WTC11 (cell line): ENCODE results near the gene OR10S1. TPM values are rescaled to one million over a fixed set of nuclear protein-coding genes. Genes with fewer than 3 reads are reported as not detected.

ENCODE experiments used
- ATAC-seq: fragments of 200-7000 bp; cut with Tn5 transposase; 2 replicates; pipeline ENCODE4 v1.10.0; 2021; ENCODE audit warnings: mild to moderate bottlenecking, moderate library complexity
- CTCF ChIA-PET: fragments of 300-600 bp; sonication (Branson Sonifier 250); formaldehyde crosslinking; loops from one replicate; lab custom pipeline; 2021; ENCODE audit warnings: antibody characterized with exemption; lab: Charles Lee
- POLR2A ChIA-PET: fragments of 350-600 bp; sonication (Branson Sonifier 250); formaldehyde crosslinking; loops from one replicate; lab custom pipeline; 2021; ENCODE audit warnings: antibody characterized with exemption; lab: Charles Lee
- DNase-seq: peaks from one replicate; pipeline ENCODE4 v3.0.0; 2021; ENCODE audit warnings: low spot score
- H3K27ac Mint-ChIP-seq: 2 replicates; pipeline ENCODE4 v1.8.0; 2021; ENCODE audit warnings: mixed read lengths
- H3K27me3 Mint-ChIP-seq: 2 replicates; pipeline ENCODE4 v1.8.0; 2021; ENCODE audit warnings: low read depth, mild to moderate bottlenecking, moderate library complexity, mixed read lengths
- H3K36me3 Mint-ChIP-seq: 2 replicates; pipeline ENCODE4 v1.8.0; 2021; ENCODE audit warnings: mixed read lengths
- H3K4me1 Mint-ChIP-seq: 2 replicates; pipeline ENCODE4 v1.8.0; 2022; ENCODE audit warnings: mixed read lengths
- H3K4me3 Mint-ChIP-seq: 2 replicates; pipeline ENCODE4 v1.8.0; 2021; ENCODE audit warnings: mild to moderate bottlenecking, moderate library complexity, mixed read lengths
- H3K9me3 Mint-ChIP-seq: 2 replicates; pipeline ENCODE4 v1.8.0; 2021; ENCODE audit warnings: mixed read lengths
- ATF1 ChIP-seq: sonication (generic); formaldehyde crosslinking; IDR thresholded peaks from 2 replicates; pipeline ENCODE4 v1.8.1; 2023; ENCODE audit warnings: mild to moderate bottlenecking, moderate library complexity, missing genetic modification reagents
- HMGA2 ChIP-seq: fragments of 250-450 bp; sonication (Bioruptor Pico); IDR thresholded peaks from 2 replicates; pipeline ENCODE4 v1.4.0; 2021; ENCODE audit warnings: mild to moderate bottlenecking, moderate library complexity
- IRF2 ChIP-seq: sonication (generic); formaldehyde crosslinking; IDR thresholded peaks from 2 replicates; pipeline ENCODE4 v1.8.0; 2022; ENCODE audit warnings: low read depth, missing genetic modification reagents, borderline replicate concordance
- JAZF1 ChIP-seq: fragments of 250-450 bp; sonication (Bioruptor Pico); IDR thresholded peaks from 2 replicates; pipeline ENCODE4 v1.9.0; 2021; ENCODE audit warnings: moderate library complexity, mild to moderate bottlenecking, inconsistent platforms
- MXD4 ChIP-seq: fragments of 250-450 bp; sonication (Bioruptor Pico); IDR thresholded peaks from 2 replicates; pipeline ENCODE4 v1.8.0; 2021; ENCODE audit warnings: mild to moderate bottlenecking, moderate library complexity, borderline replicate concordance
- NFATC4 ChIP-seq: fragments of 250-450 bp; sonication (Bioruptor Pico); IDR thresholded peaks from 2 replicates; pipeline ENCODE4 v1.9.0; 2021; ENCODE audit warnings: mild to moderate bottlenecking
- NFE2L1 ChIP-seq: sonication (generic); formaldehyde crosslinking; IDR thresholded peaks from 2 replicates; pipeline ENCODE4 v1.8.1; 2023; ENCODE audit warnings: missing genetic modification reagents
- NR2C2 ChIP-seq: sonication (generic); formaldehyde crosslinking; IDR thresholded peaks from 2 replicates; pipeline ENCODE4 v1.8.0; 2022; ENCODE audit warnings: mild to moderate bottlenecking, missing genetic modification reagents
- TCF7 ChIP-seq: sonication (generic); formaldehyde crosslinking; IDR thresholded peaks from 2 replicates; pipeline ENCODE4 v1.8.0; 2022; ENCODE audit warnings: mild to moderate bottlenecking, low read depth, missing genetic modification reagents, moderate library complexity
- ZNF138 ChIP-seq: sonication (generic); formaldehyde crosslinking; conservative IDR thresholded peaks from 2 replicates; pipeline ENCODE4 v1.8.1; 2022; ENCODE audit warnings: mild to moderate bottlenecking, moderate library complexity, missing genetic modification reagents
- ZNF317 ChIP-seq: sonication (generic); formaldehyde crosslinking; IDR thresholded peaks from 2 replicates; pipeline ENCODE4 v1.8.1; 2023; ENCODE audit warnings: low read depth, mild to moderate bottlenecking, moderate library complexity, missing genetic modification reagents, borderline replicate concordance
- ZNF671 ChIP-seq: fragments of 250-450 bp; sonication (Bioruptor Pico); IDR thresholded peaks from 2 replicates; pipeline ENCODE4 v1.8.0; 2021; ENCODE audit warnings: mild to moderate bottlenecking
- total RNA-seq: library from RNA; stranded (reverse); gene quantifications from 3 replicates; pipeline ENCODE4 v1.2.3, GENCODE V29; 2021
- TF ChIP-seq, protein P1 (sequence below): fragments of 250-450 bp; sonication (Bioruptor Pico); IDR thresholded peaks from 2 replicates; pipeline ENCODE4 v1.8.0; 2021; ENCODE audit warnings: mild to moderate bottlenecking
- TF ChIP-seq, protein P2 (sequence below): sonication (generic); formaldehyde crosslinking; IDR thresholded peaks from 2 replicates; pipeline ENCODE4 v1.8.0; 2023; ENCODE audit warnings: mild to moderate bottlenecking, missing genetic modification reagents
- TF ChIP-seq, protein P3 (sequence below): sonication (generic); formaldehyde crosslinking; IDR thresholded peaks from 2 replicates; pipeline ENCODE4 v1.8.0; 2022; ENCODE audit warnings: missing genetic modification reagents
- TF ChIP-seq, protein P4 (sequence below): sonication (generic); formaldehyde crosslinking; IDR thresholded peaks from 2 replicates; pipeline ENCODE4 v1.8.1; 2023; ENCODE audit warnings: mild to moderate bottlenecking, missing genetic modification reagents, moderate library complexity
- TF ChIP-seq, protein P5 (sequence below): sonication (generic); formaldehyde crosslinking; IDR thresholded peaks from 2 replicates; pipeline ENCODE4 v1.8.0; 2022; ENCODE audit warnings: mild to moderate bottlenecking, missing genetic modification reagents
- TF ChIP-seq, protein P6 (sequence below): sonication (generic); formaldehyde crosslinking; IDR thresholded peaks from 2 replicates; pipeline ENCODE4 v1.8.1; 2022; ENCODE audit warnings: missing genetic modification reagents, borderline replicate concordance
- TF ChIP-seq, protein P7 (sequence below): sonication (generic); formaldehyde crosslinking; IDR thresholded peaks from 2 replicates; pipeline ENCODE4 v1.8.1; 2023; ENCODE audit warnings: mild to moderate bottlenecking, moderate library complexity, missing genetic modification reagents

OR10S1 gene
- total RNA-seq, 1 experiment from 2014 or later, result not detected

DNA sequence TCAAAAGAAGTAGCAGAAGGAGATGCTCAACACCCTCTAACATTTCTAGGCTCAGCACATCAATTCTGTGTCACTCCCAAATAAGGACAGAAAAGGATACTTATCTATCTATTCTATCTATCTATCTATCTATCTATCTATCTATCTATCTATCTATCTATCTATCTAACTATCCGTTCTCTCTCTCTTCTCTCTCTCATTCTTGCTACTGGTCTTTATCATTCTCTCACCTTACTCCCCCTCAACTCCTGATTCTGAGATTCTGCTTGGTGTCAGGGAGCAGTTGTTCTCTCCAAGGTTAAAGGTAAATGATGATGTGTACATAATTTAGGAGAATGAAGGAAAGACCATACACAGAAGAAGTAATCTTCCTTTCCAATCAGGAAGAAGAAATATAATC lies 17.5 kb upstream of the OR10S1 start, which contains the start of gene OR10G6 (continued):
- TF ChIP-seq HMGA2 (CRISPR knock-in tag), result no peak
- TF ChIP-seq, protein P1, sequence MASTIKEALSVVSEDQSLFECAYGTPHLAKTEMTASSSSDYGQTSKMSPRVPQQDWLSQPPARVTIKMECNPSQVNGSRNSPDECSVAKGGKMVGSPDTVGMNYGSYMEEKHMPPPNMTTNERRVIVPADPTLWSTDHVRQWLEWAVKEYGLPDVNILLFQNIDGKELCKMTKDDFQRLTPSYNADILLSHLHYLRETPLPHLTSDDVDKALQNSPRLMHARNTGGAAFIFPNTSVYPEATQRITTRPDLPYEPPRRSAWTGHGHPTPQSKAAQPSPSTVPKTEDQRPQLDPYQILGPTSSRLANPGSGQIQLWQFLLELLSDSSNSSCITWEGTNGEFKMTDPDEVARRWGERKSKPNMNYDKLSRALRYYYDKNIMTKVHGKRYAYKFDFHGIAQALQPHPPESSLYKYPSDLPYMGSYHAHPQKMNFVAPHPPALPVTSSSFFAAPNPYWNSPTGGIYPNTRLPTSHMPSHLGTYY (CRISPR knock-in tag), result no peak
- TF ChIP-seq, protein P2, sequence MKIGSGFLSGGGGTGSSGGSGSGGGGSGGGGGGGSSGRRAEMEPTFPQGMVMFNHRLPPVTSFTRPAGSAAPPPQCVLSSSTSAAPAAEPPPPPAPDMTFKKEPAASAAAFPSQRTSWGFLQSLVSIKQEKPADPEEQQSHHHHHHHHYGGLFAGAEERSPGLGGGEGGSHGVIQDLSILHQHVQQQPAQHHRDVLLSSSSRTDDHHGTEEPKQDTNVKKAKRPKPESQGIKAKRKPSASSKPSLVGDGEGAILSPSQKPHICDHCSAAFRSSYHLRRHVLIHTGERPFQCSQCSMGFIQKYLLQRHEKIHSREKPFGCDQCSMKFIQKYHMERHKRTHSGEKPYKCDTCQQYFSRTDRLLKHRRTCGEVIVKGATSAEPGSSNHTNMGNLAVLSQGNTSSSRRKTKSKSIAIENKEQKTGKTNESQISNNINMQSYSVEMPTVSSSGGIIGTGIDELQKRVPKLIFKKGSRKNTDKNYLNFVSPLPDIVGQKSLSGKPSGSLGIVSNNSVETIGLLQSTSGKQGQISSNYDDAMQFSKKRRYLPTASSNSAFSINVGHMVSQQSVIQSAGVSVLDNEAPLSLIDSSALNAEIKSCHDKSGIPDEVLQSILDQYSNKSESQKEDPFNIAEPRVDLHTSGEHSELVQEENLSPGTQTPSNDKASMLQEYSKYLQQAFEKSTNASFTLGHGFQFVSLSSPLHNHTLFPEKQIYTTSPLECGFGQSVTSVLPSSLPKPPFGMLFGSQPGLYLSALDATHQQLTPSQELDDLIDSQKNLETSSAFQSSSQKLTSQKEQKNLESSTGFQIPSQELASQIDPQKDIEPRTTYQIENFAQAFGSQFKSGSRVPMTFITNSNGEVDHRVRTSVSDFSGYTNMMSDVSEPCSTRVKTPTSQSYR (CRISPR knock-in tag), result no peak
- TF ChIP-seq NR2C2, result no peak

DNA sequence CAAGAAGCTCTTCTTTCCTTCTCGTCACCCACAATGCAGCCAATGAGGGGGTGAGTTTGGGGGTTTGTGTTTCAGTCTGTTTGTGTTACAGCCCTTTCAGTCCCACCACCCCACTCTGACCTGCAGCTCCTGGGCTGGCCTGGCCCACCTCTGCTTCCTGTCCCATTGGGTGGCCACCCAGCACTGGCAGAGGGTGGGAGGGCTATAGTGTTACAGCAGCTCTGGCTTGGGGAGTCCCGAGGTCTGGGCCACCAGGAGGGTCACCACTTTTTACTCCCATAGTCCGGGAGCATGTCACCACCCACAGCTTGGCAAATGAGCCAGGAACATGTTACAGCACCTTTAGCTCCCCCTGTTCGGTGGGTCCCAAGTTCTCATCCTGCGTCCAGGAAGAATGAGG lies 1.7 kb upstream of the OR10S1 start:
- POLR2A ChIA-PET, result no interaction called here

More for the DNA sequence above, 1.7 kb upstream of the OR10S1 start:
- Mint-ChIP-seq H3K9me3 (peaks cover 25% of the 10 kb centered on the region), H3K4me1 (peaks cover 12% of the 10 kb centered on the region), H3K27ac (no peak overlapping the region), H3K27me3 (peaks cover 2% of the 10 kb centered on the region; the same call in 1 of the 2 replicates), H3K4me3 (no peak overlapping the region), H3K36me3 (peaks cover 9% of the 10 kb centered on the region; the same call in 1 of the 2 replicates)
- CTCF ChIA-PET, result interaction anchor here (1.1 kb wide), 1 partner anchor 92 kb away, joined by 3 read pairs; no protein-coding TSS in a partner anchor
- no peak for ATAC-seq
- TF ChIP-seq ATF1 (CRISPR knock-in tag), result no peak
- TF ChIP-seq MXD4 (CRISPR knock-in tag), result no peak
- no peak for TF ChIP-seq ZNF138
- TF ChIP-seq IRF2 (CRISPR knock-in tag), result no peak
- TF ChIP-seq, protein P3, sequence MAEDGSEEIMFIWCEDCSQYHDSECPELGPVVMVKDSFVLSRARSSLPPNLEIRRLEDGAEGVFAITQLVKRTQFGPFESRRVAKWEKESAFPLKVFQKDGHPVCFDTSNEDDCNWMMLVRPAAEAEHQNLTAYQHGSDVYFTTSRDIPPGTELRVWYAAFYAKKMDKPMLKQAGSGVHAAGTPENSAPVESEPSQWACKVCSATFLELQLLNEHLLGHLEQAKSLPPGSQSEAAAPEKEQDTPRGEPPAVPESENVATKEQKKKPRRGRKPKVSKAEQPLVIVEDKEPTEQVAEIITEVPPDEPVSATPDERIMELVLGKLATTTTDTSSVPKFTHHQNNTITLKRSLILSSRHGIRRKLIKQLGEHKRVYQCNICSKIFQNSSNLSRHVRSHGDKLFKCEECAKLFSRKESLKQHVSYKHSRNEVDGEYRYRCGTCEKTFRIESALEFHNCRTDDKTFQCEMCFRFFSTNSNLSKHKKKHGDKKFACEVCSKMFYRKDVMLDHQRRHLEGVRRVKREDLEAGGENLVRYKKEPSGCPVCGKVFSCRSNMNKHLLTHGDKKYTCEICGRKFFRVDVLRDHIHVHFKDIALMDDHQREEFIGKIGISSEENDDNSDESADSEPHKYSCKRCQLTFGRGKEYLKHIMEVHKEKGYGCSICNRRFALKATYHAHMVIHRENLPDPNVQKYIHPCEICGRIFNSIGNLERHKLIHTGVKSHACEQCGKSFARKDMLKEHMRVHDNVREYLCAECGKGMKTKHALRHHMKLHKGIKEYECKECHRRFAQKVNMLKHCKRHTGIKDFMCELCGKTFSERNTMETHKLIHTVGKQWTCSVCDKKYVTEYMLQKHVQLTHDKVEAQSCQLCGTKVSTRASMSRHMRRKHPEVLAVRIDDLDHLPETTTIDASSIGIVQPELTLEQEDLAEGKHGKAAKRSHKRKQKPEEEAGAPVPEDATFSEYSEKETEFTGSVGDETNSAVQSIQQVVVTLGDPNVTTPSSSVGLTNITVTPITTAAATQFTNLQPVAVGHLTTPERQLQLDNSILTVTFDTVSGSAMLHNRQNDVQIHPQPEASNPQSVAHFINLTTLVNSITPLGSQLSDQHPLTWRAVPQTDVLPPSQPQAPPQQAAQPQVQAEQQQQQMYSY (CRISPR knock-in tag), result no peak
- no peak for TF ChIP-seq NFE2L1 (CRISPR knock-in tag)
- no peak for TF ChIP-seq JAZF1 (CRISPR knock-in tag)
- TF ChIP-seq, protein P4, sequence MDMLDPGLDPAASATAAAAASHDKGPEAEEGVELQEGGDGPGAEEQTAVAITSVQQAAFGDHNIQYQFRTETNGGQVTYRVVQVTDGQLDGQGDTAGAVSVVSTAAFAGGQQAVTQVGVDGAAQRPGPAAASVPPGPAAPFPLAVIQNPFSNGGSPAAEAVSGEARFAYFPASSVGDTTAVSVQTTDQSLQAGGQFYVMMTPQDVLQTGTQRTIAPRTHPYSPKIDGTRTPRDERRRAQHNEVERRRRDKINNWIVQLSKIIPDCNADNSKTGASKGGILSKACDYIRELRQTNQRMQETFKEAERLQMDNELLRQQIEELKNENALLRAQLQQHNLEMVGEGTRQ, result no peak
- TF ChIP-seq, protein P5, sequence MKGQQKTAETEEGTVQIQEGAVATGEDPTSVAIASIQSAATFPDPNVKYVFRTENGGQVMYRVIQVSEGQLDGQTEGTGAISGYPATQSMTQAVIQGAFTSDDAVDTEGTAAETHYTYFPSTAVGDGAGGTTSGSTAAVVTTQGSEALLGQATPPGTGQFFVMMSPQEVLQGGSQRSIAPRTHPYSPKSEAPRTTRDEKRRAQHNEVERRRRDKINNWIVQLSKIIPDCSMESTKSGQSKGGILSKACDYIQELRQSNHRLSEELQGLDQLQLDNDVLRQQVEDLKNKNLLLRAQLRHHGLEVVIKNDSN, result no peak
- no peak for TF ChIP-seq ZNF317
- no peak for TF ChIP-seq NFATC4 (CRISPR knock-in tag)
- TF ChIP-seq, protein P6, sequence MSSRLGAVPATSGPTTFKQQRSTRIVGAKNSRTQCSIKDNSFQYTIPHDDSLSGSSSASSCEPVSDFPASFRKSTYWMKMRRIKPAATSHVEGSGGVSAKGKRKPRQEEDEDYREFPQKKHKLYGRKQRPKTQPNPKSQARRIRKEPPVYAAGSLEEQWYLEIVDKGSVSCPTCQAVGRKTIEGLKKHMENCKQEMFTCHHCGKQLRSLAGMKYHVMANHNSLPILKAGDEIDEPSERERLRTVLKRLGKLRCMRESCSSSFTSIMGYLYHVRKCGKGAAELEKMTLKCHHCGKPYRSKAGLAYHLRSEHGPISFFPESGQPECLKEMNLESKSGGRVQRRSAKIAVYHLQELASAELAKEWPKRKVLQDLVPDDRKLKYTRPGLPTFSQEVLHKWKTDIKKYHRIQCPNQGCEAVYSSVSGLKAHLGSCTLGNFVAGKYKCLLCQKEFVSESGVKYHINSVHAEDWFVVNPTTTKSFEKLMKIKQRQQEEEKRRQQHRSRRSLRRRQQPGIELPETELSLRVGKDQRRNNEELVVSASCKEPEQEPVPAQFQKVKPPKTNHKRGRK, result no peak
- TF ChIP-seq TCF7 (CRISPR knock-in tag), result no peak
- TF ChIP-seq, protein P7, sequence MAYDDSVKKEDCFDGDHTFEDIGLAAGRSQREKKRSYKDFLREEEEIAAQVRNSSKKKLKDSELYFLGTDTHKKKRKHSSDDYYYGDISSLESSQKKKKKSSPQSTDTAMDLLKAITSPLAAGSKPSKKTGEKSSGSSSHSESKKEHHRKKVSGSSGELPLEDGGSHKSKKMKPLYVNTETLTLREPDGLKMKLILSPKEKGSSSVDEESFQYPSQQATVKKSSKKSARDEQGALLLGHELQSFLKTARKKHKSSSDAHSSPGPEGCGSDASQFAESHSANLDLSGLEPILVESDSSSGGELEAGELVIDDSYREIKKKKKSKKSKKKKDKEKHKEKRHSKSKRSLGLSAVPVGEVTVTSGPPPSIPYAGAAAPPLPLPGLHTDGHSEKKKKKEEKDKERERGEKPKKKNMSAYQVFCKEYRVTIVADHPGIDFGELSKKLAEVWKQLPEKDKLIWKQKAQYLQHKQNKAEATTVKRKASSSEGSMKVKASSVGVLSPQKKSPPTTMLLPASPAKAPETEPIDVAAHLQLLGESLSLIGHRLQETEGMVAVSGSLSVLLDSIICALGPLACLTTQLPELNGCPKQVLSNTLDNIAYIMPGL, result no peak
- TF ChIP-seq HMGA2 (CRISPR knock-in tag), result no peak
- no peak for TF ChIP-seq ZNF671 (CRISPR knock-in tag)
- TF ChIP-seq, protein P1 (CRISPR knock-in tag), result no peak
- DNase-seq, result no peak
